HG03060 (cell line): ENCODE measurements around the gene COLGALT1.
"Not testable (repeated sequence)": the region's sequence is repeated elsewhere in the genome, so short reads cannot be mapped to it uniquely, and the experiment has no call there.

ENCODE experiments used
- ATAC-seq: cut with Tn5 transposase; IDR thresholded peaks from one replicate; pipeline ENCODE4 v1.9.1; 2021; ENCODE audit warnings: low read depth, moderate number of reproducible peaks; ENCODE audit not compliant: unreplicated experiment

The COLGALT1 gene

GRCh38 chr19:17555480-17555928, at the start of gene COLGALT1:
Gene COLGALT1 (plus strand): TSS chr19:17555649. CDS start chr19:17555714, 65 bp downstream.
- no peak for ATAC-seq

GRCh38 chr19:17506745-17507144, 48.7 kb upstream of the COLGALT1 start:
- ATAC-seq: no peak

GRCh38 chr19:17508558-17508933, 46.9 kb upstream of the COLGALT1 start:
- not testable (repeated sequence) for ATAC-seq

- no peak for ATAC-seq
Measured at GRCh38 chr19:17510220-17510993, 45.0 kb upstream of the COLGALT1 start.

GRCh38 chr19:17511724-17512573, 43.5 kb upstream of the COLGALT1 start:
- peak; percentile 36 for ATAC-seq

- ATAC-seq: no peak
Measured at GRCh38 chr19:17512574-17512939, 42.9 kb upstream of the COLGALT1 start.

GRCh38 chr19:17515408-17516149, 39.9 kb upstream of the COLGALT1 start:
- no peak for ATAC-seq

- no peak for ATAC-seq
Measured at GRCh38 chr19:17517898-17518297, 37.6 kb upstream of the COLGALT1 start.

- not testable (repeated sequence) for ATAC-seq
Measured at GRCh38 chr19:17518654-17519053, 36.8 kb upstream of the COLGALT1 start.

- no peak for ATAC-seq
Measured at GRCh38 chr19:17519967-17520366, 35.5 kb upstream of the COLGALT1 start.

- ATAC-seq: no peak
Measured at GRCh38 chr19:17520865-17521264, 34.6 kb upstream of the COLGALT1 start.

GRCh38 chr19:17522988-17523872, 32.2 kb upstream of the COLGALT1 start:
- peak; percentile 79 for ATAC-seq

- no peak for ATAC-seq
Measured at GRCh38 chr19:17524651-17525050, 30.8 kb upstream of the COLGALT1 start.

- no peak for ATAC-seq
Measured at GRCh38 chr19:17525141-17525540, 30.3 kb upstream of the COLGALT1 start.

- no peak for ATAC-seq
Measured at GRCh38 chr19:17526922-17527321, 28.5 kb upstream of the COLGALT1 start.

- ATAC-seq: no peak
Measured at GRCh38 chr19:17527326-17527725, 28.1 kb upstream of the COLGALT1 start.

GRCh38 chr19:17528610-17529009, 26.8 kb upstream of the COLGALT1 start:
- no peak for ATAC-seq

GRCh38 chr19:17529239-17530158, 25.9 kb upstream of the COLGALT1 start:
- no peak for ATAC-seq

GRCh38 chr19:17530586-17530985, 24.9 kb upstream of the COLGALT1 start:
- no peak for ATAC-seq
